GM12801 (cell line): ENCODE data around the gene C1orf174.

Source experiments
- TF ChIP-seq, protein P1 (sequence below): IDR thresholded peaks from one replicate; pipeline ENCODE4 v1.5.1; 2011; ENCODE audit warnings: control low read depth; ENCODE audit not compliant: insufficient read length; ENCODE audit errors: extremely low read depth

The C1orf174 gene

DNA sequence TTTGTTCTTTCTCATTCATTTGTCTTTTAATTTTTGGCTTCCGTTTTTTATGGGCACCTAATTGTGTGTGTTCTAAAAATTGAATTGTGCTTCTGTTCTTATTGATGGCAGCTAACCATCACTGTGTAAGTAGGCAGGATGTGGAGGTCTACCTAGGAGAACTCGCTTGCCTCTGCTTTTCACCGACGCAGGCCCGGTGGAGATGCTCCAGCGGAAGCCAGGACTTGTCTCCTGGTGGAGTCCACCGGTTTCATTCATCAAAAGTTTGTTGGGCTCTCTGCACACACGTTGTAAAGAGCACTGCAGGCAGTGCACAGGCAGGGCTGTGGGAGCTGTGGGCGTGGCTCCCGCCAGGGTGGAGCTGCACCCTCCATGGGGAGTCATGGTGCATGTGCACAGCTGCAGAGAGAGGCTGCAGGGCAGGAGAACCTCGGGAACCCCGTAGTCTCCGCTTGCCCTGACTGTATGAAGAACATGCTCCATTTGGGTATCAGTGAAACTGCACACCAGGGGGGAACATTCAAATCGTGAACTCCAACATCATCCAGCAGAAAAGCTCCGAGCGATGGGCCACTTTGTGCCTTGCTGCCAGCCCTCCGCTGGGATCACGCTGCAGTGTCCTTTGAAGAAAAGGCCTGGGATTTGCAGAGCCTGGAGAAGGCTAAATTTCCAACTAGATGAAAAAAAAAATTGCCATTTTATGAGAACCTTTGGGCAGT lies 6.0 kb upstream of the C1orf174 start:
- TF ChIP-seq, protein P1, sequence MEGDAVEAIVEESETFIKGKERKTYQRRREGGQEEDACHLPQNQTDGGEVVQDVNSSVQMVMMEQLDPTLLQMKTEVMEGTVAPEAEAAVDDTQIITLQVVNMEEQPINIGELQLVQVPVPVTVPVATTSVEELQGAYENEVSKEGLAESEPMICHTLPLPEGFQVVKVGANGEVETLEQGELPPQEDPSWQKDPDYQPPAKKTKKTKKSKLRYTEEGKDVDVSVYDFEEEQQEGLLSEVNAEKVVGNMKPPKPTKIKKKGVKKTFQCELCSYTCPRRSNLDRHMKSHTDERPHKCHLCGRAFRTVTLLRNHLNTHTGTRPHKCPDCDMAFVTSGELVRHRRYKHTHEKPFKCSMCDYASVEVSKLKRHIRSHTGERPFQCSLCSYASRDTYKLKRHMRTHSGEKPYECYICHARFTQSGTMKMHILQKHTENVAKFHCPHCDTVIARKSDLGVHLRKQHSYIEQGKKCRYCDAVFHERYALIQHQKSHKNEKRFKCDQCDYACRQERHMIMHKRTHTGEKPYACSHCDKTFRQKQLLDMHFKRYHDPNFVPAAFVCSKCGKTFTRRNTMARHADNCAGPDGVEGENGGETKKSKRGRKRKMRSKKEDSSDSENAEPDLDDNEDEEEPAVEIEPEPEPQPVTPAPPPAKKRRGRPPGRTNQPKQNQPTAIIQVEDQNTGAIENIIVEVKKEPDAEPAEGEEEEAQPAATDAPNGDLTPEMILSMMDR: no peak

DNA sequence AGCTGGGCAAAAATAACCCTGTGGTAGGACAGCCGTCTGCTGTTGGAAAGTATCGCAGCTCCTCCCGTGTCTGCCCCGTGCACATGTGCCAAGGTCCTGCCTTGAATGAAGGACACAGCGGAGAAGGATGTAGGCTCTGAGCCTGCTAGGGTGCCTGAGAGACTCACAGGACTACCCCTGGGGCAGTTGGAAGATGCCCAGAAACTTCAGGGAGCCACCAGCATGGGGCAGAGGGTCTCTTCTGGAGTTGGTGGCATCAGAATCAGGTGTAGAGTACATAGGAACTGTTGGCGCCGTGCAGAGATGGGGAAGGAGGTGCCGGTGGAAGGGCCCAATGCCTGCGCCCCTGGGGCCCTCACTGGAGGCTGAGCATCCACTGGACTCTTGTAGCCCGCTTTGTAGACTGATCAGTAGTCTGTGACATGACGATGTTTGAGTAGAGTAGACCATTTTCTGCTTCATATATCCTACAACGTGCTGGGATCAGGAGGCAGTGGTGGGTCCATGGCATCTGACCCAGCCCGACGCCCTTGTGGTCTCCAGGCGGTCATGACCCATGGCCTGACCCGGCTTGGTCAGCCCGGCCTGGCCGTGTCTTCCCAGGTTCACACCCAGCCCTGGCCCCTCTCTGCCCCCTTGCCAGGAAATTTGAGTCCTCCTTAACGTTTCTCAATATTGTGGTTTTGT lies 5.3 kb upstream of the C1orf174 start:
- TF ChIP-seq, protein P1: no peak

DNA sequence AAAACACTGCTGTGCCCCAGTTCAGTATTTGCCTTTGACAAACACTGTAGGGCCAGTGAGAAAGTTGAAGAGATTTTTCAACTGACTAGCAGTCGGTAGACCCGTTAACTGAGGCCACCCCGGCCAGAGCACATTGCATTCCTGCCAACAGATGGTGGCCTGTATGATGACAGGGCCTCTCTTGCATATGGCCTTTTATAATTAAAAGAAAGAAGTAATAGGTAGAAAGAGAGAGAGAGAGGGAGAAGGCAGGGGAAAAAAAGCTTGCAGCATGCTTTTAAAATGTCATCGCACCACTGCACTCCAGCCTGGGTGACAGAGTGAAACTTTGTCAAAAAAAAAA lies 4.7 kb upstream of the C1orf174 start:
- TF ChIP-seq, protein P1: no peak

DNA sequence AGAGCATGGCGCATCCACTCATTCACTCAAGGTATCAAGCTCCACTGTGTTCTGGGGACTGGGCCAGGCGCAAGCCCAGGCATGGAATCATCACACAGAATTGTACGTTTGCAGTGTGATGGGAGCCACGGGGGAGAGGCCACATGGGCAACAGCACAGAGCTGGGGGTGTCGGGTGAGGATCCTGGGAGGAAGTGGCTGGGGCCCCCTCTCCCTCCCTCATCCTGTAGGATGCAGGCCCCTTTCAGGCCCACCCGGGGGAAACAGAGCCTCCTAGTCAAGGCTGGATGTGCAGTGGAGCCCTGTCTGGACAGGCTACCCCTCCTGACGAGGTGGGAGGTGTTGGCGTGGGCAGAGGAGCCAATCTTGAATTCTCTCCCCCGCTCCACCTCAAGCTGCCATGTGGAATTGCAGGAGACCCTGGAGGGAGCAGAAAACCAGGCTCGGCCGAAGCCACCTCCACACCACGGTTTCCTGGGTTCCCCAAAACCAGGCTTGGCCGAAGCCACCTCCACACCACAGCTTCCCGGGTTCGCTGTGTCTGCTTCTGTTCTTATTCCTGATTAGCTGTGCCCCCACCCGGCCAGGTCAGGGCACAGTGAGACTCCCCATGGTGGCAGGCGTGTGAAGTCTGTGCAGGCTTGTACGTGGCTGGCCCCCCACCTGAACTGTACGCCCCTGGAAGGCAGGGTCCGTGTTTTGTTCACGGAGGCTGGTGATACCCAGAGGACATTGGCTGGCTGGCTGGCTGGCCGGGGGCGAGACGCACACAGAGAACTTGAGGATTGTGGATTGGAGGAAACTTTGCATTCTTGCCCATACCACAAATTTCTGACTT lies 4.2 kb upstream of the C1orf174 start:
- TF ChIP-seq, protein P1: no peak

DNA sequence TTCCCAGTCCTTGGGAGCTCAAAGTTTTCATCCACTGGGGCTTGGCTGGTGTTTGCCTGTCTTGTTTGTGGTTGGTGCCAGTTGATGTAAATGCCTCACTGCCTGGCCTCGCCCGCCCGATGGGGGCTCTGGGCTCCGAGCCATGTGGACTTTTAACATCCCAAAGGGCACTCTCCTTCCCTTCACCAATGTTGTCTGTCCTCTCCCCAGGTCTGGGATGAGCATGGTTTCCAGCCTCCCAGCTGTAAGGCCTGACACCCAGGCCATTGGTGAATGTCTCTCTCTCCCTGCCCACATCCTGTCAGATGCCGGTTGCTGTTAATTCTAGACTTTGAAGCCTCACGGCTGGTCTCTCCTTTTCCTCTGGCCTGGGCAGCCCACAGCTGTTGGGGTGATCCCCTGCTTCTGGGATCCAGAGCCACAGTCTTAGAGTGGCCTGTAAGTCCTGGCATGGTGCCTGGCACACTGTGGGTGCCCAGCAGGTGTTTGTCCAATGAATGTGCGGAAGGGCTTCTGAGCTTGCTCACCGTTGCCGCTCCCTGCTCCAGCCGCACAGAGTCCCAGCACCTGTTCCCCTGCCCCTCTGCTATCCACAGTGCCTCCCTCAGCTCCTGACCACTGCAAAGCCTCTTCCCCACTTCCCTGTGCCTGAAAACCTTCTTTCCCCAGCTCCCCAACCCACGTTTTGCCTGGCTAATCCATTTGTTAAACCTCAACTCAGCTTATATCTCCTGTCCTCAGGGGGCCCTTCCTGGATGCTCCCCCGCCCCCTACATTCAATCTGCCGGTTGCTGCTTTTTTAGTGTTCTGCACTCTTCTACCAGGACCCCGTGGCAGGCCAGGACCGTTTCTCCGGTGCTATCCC lies 3.3 kb upstream of the C1orf174 start:
- TF ChIP-seq, protein P1: no peak

DNA sequence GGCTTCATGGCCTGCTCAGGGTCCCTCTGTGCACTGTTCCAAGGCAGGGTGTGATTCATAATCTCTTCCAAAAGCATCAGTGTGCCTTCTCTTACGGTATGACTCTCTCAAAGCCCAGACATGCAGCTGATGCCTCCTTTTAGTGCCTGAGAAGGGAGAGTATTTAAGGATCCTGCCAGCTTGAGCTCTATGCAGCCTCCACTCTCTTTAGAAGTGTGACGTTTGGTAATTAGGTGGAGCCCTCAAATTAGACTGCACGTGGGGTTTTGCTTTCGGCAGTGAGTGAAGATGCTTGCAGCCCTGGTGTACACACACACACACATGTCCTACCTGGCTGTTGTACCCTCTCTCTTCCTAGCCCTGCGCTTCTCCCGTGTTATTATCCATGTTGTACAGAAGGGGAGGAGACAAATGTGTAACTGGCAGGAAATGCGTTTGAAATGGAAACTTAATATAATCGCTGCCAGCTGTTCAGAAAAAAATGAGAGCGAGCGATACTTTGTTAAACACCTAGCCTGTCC lies 2.6 kb upstream of the C1orf174 start:
- TF ChIP-seq, protein P1: no peak
